ENCODE results near the gene CACYBP. TPM values are rescaled to one million over a fixed set of nuclear protein-coding genes. Genes with fewer than 3 reads are reported as not detected.
"Not testable (repeated sequence)": the region's sequence is repeated elsewhere in the genome, so short reads cannot be mapped to it uniquely, and the experiment has no call there.

Gene CACYBP
- total RNA-seq, 3 donors from 2014 or later = 288 to 331 (median 317) TPM

DNA sequence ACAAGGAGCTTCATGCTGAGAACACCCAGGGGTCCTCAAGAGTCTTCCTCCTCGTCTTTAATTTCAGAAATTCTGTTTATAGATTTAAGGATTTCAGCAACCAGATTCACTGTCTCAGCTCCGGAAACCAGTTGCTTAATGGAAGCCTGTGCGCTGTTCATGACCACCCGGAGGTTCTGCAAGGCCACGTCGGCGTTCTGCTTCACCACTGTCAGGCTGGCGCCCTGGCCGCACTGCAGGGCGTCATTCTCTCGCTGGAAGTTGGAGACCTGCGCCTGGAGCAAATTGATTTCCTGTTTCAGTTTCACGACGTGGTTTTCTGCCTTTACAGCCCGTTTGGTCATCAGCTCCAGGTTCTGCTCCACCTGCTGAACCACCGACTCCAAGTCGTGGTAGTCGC, 44.8 kb downstream of the CACYBP start:
- H3K9me3 Mint-ChIP-seq; ATAC-seq; DNase-seq; H3K4me3 Mint-ChIP-seq; H3K4me1 Mint-ChIP-seq (ENCODE audit: low read depth); H3K36me3 Mint-ChIP-seq (ENCODE audit: insufficient read depth): not testable (repeated sequence)
- peaks cover 24% of the 10 kb centered on the region for H3K27me3 Mint-ChIP-seq (ENCODE audit: low read depth)

GRCh38 chr1:175045097-175045496, 45.4 kb downstream of the CACYBP start:
- H3K4me3 Mint-ChIP-seq = no peak overlapping the region
- DNase-seq (no peak), ATAC-seq (no peak)

GRCh38 chr1:175045519-175045918, 45.8 kb downstream of the CACYBP start:
- peaks cover 30% of the 10 kb centered on the region for H3K27me3 Mint-ChIP-seq (ENCODE audit: low read depth)
- no peaks in the 10 kb centered on the region for H3K4me1 Mint-ChIP-seq (ENCODE audit: low read depth)
- no peaks in the 10 kb centered on the region for H3K9me3 Mint-ChIP-seq
- H3K36me3 Mint-ChIP-seq (ENCODE audit: insufficient read depth) = no peaks in the 10 kb centered on the region
- no peak for DNase-seq
- H3K4me3 Mint-ChIP-seq = no peak overlapping the region
- ATAC-seq = no peak

More at GRCh38 chr1:175045097-175045496, 45.4 kb downstream of the CACYBP start:
- H3K27me3 Mint-ChIP-seq (ENCODE audit: low read depth) = peaks cover 27% of the 10 kb centered on the region
- H3K9me3 Mint-ChIP-seq = no peaks in the 10 kb centered on the region
- no peaks in the 10 kb centered on the region for H3K4me1 Mint-ChIP-seq (ENCODE audit: low read depth)
- H3K36me3 Mint-ChIP-seq (ENCODE audit: insufficient read depth) = no peaks in the 10 kb centered on the region

DNA sequence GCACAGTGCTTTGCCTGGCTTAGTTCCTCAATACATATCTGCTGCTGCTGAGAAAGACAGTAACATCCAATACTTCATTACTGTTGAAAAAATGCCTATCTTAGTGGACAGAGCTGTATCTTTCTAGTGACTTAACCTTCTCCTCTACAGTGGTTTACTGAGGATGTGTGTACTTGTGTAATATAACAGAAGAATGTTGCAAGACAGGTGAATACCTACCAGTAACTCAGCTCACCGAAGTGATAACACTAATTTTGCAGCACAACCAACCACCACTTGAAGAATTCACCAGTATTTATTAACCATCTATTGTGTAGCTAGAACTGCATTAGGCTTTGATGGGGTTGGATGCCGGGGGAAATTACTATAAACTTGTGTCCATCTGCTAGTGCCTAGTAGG, 51.2 kb downstream of the CACYBP start:
- Mint-ChIP-seq H3K4me3 (no peak overlapping the region), H3K4me1 (ENCODE audit: low read depth) (no peaks in the 10 kb centered on the region), H3K27me3 (ENCODE audit: low read depth) (peaks cover 32% of the 10 kb centered on the region), H3K9me3 (no peaks in the 10 kb centered on the region), H3K36me3 (ENCODE audit: insufficient read depth) (no peaks in the 10 kb centered on the region)
- DNase-seq = no peak
- ATAC-seq = no peak

DNA sequence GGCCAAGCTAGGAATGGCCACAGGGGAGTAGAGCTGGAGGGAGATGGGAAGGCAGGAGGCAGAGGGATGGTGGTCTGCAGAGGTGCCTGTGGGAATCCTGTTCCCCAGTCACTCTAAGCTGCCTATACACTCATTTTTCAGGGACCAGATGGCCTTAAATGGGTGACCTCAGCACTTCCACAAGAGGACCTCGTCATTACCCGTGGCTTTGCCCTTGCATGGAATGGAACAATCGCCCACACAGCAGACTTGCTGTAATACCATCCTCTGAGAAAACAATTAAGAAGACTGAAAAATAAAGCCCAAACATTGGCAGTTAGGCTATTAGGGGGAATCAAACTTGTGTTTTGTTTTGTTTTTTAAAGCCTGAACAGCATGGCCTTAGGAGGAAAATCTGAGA, 55.0 kb downstream of the CACYBP start:
- H3K9me3 Mint-ChIP-seq = peaks cover 10% of the 10 kb centered on the region
- DNase-seq (no peak), ATAC-seq (no peak)
- no peaks in the 10 kb centered on the region for H3K36me3 Mint-ChIP-seq (ENCODE audit: insufficient read depth)
- H3K27me3 Mint-ChIP-seq (ENCODE audit: low read depth) = peaks cover 20% of the 10 kb centered on the region
- H3K4me3 Mint-ChIP-seq = no peak overlapping the region
- no peaks in the 10 kb centered on the region for H3K4me1 Mint-ChIP-seq (ENCODE audit: low read depth)

Other genes with a start within 250 kb of the CACYBP start
- 10 to 100 TPM; 26.1 to 28.5 (median 27.8) TPM for gene MRPS14, start 23.5 kb downstream of the CACYBP start, total RNA-seq
- gene TNN, start 67.9 kb downstream of the CACYBP start, total RNA-seq = not detected
- 10 to 100 TPM; 16.1 to 19.7 (median 17.0) TPM for gene KIAA0040, start 192.8 kb downstream of the CACYBP start, total RNA-seq